Measurements from ENCODE around the gene ROPN1. TPM values are rescaled to one million over a fixed set of nuclear protein-coding genes. Genes with fewer than 3 reads are reported as not detected.

ROPN1 gene
- total RNA-seq, 2 donors from 2014 or later = not detected

DNA sequence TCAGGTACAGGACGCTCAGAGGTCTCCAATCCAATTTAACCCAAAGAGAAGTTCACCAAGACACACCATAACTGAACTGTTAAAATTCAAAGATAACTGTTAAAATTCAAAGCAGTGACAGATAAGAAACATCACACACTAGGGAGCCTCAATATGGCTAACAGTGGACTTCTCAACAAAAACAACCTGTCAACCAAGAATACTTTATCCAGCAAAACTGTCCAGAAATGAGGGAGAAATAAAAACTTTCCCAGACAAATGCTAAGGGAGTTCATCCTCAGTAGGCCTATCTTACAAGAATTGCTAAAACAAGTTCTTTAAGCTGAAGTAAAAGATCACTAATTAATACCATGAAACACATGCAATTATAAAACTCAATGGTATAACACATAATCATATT is 71.5 kb downstream of the ROPN1 start:
- no peaks in the 10 kb centered on the region for H3K27me3 Mint-ChIP-seq (ENCODE audit: insufficient read depth)
- no peaks in the 10 kb centered on the region for H3K27me3 ChIP-seq (ENCODE audit: control insufficient read depth, insufficient read depth, low read length, poor library complexity, severe bottlenecking)
- peaks cover 73% of the 10 kb centered on the region for H3K36me3 Mint-ChIP-seq (ENCODE audit: low read depth)
- WGBS, 2 experiments (ENCODE audit: insufficient coverage in 1 of 2, insufficient read length in 1 of 2) = 86% methylated on average over 1 of the region's 1 CpG; no CpG with 5 or more reads in 1 of the 2 experiments
- H3K27ac Mint-ChIP-seq = no peak overlapping the region
- DNase-seq = no peak
- no peak overlapping the region for H3K4me3 Mint-ChIP-seq
- no peaks in the 10 kb centered on the region for H3K4me1 ChIP-seq (ENCODE audit: control insufficient read depth, insufficient read depth, low read length)
- no peaks in the 10 kb centered on the region for H3K4me1 Mint-ChIP-seq
- H3K27ac ChIP-seq (ENCODE audit: low read depth, low read length) = no peak overlapping the region
- peak overlapping the region; percentile 0 for H3K4me3 ChIP-seq (ENCODE audit: low read length)
- H3K36me3 ChIP-seq (ENCODE audit: control insufficient read depth, insufficient read depth, low read length) = peaks cover 81% of the 10 kb centered on the region
- peaks cover 21% of the 10 kb centered on the region for H3K9me3 Mint-ChIP-seq
- TF ChIP-seq, protein P1, sequence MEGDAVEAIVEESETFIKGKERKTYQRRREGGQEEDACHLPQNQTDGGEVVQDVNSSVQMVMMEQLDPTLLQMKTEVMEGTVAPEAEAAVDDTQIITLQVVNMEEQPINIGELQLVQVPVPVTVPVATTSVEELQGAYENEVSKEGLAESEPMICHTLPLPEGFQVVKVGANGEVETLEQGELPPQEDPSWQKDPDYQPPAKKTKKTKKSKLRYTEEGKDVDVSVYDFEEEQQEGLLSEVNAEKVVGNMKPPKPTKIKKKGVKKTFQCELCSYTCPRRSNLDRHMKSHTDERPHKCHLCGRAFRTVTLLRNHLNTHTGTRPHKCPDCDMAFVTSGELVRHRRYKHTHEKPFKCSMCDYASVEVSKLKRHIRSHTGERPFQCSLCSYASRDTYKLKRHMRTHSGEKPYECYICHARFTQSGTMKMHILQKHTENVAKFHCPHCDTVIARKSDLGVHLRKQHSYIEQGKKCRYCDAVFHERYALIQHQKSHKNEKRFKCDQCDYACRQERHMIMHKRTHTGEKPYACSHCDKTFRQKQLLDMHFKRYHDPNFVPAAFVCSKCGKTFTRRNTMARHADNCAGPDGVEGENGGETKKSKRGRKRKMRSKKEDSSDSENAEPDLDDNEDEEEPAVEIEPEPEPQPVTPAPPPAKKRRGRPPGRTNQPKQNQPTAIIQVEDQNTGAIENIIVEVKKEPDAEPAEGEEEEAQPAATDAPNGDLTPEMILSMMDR (conservative IDR thresholded peaks at IDR 0.05) = no peak
- peaks cover 34% of the 10 kb centered on the region for H3K9me3 ChIP-seq (ENCODE audit: control insufficient read depth, low read length)
- no peak overlapping the region for H3K9ac ChIP-seq (ENCODE audit: extremely low read depth, low read length, poor library complexity, severe bottlenecking)

DNA sequence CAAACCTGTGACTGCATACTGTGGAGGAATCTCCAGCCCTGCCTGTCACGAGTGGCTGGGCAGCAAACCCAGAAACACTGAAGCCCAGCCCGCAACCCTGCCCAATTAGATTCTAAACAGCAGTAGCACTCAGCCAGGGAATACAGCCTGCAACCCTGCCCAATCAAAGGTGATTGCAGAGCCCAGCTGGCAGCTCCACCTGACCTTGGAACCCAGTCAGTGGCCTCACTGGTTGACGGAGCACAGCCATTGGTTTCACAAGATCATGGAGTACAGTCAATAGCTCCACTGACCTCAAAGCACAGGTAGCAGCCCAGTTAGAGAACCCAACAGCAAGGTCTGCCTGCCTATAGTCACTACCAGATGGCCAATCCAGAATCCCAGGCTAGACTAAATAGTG is 72.6 kb downstream of the ROPN1 start:
- WGBS, 2 experiments (ENCODE audit: insufficient coverage in 1 of 2, insufficient read length in 1 of 2) = 92 to 100% methylated on average over 3 of the region's 3 CpGs
- Mint-ChIP-seq H3K27me3 (ENCODE audit: insufficient read depth) (no peaks in the 10 kb centered on the region), H3K36me3 (ENCODE audit: low read depth) (peaks cover 73% of the 10 kb centered on the region)

More for the DNA sequence above, 72.6 kb downstream of the ROPN1 start:
- Mint-ChIP-seq H3K27ac (no peak overlapping the region), H3K4me3 (no peak overlapping the region), H3K9me3 (peaks cover 21% of the 10 kb centered on the region), H3K4me1 (no peaks in the 10 kb centered on the region)
- TF ChIP-seq, protein P1 (conservative IDR thresholded peaks at IDR 0.05) = no peak
- Histone ChIP-seq H3K27ac (ENCODE audit: low read depth, low read length) (no peak overlapping the region), H3K4me1 (ENCODE audit: control insufficient read depth, insufficient read depth, low read length) (no peaks in the 10 kb centered on the region), H3K36me3 (ENCODE audit: control insufficient read depth, insufficient read depth, low read length) (peaks cover 84% of the 10 kb centered on the region), H3K4me3 (ENCODE audit: low read length) (no peak overlapping the region), H3K9me3 (ENCODE audit: control insufficient read depth, low read length) (peaks cover 34% of the 10 kb centered on the region), H3K27me3 (ENCODE audit: control insufficient read depth, insufficient read depth, low read length, poor library complexity, severe bottlenecking) (no peaks in the 10 kb centered on the region), H3K9ac (ENCODE audit: extremely low read depth, low read length, poor library complexity, severe bottlenecking) (no peak overlapping the region)
- no peak for DNase-seq

Other genes starting within 250 kb of the ROPN1 start
- gene MYLK, start 107.8 kb downstream of the ROPN1 start, total RNA-seq = 1 to 10 TPM; 4.7 to 6.6 TPM
- 10 to 100 TPM; 88.3 to 99.4 TPM for gene CCDC14, start 30.9 kb downstream of the ROPN1 start, total RNA-seq
- gene KALRN, start 41.2 kb upstream of the ROPN1 start, total RNA-seq = 10 to 100 TPM; 17.2 to 18.4 TPM

Measured in endodermal cell (in vitro differentiated cells).